GM18520 (cell line): ENCODE data around the gene FAM13A.

Experiments
- ATAC-seq: cut with Tn5 transposase; IDR thresholded peaks from one replicate; pipeline ENCODE4 v1.9.1; 2021; ENCODE audit not compliant: unreplicated experiment

FAM13A gene

GRCh38 chr4:88730811-88731210, 326.2 kb downstream of the FAM13A start:
- no peak for ATAC-seq

- no peak for ATAC-seq
Measured at GRCh38 chr4:88729146-88729760, 327.7 kb downstream of the FAM13A start.

- no peak for ATAC-seq
Measured at GRCh38 chr4:88728146-88728545, 328.8 kb downstream of the FAM13A start.

GRCh38 chr4:88725986-88726385, 331.0 kb downstream of the FAM13A start:
- ATAC-seq, result no peak

- ATAC-seq, result no peak
Measured at GRCh38 chr4:88725143-88725542, 331.8 kb downstream of the FAM13A start.

GRCh38 chr4:88724406-88724805, 332.6 kb downstream of the FAM13A start:
- no peak for ATAC-seq

- no peak for ATAC-seq
Measured at GRCh38 chr4:88722828-88723227, 334.2 kb downstream of the FAM13A start.

GRCh38 chr4:88722276-88722780, 334.7 kb downstream of the FAM13A start:
- ATAC-seq, result no peak

- no peak for ATAC-seq
Measured at GRCh38 chr4:88720451-88721428, 336.2 kb downstream of the FAM13A start.

GRCh38 chr4:88719381-88719780, 337.6 kb downstream of the FAM13A start:
- no peak for ATAC-seq

- no peak for ATAC-seq
Measured at GRCh38 chr4:88718098-88718497, 338.9 kb downstream of the FAM13A start.

- no peak for ATAC-seq
Measured at GRCh38 chr4:88713782-88714181, 343.2 kb downstream of the FAM13A start.

GRCh38 chr4:88709989-88710388, 347.0 kb downstream of the FAM13A start:
- peak; percentile 61 for ATAC-seq

- no peak for ATAC-seq
Measured at GRCh38 chr4:88706574-88706973, 350.4 kb downstream of the FAM13A start.

GRCh38 chr4:88705805-88706492, 351.0 kb downstream of the FAM13A start:
- ATAC-seq, result no peak

GRCh38 chr4:88705223-88705622, 351.8 kb downstream of the FAM13A start:
- no peak for ATAC-seq

GRCh38 chr4:88702782-88703181, 354.2 kb downstream of the FAM13A start:
- ATAC-seq, result no peak

- no peak for ATAC-seq
Measured at GRCh38 chr4:88698519-88698918, 358.5 kb downstream of the FAM13A start.

- peak; percentile 89 for ATAC-seq
Measured at GRCh38 chr4:88697588-88698329, 359.2 kb downstream of the FAM13A start, which contains the start of gene NAP1L5. TSS of gene NAP1L5 (minus strand) at chr4:88697829. CDS start at chr4:88697754, 75 bp downstream.

GRCh38 chr4:88697141-88697540, 359.8 kb downstream of the FAM13A start:
- no peak for ATAC-seq

GRCh38 chr4:88696630-88697029, 360.4 kb downstream of the FAM13A start:
- ATAC-seq, result no peak
